Lower lobe of right lung (tissue), 2 donors: Measurements from ENCODE around the gene CSTF2T. TPM values are rescaled to one million over a fixed set of nuclear protein-coding genes. Genes with fewer than 3 reads are reported as not detected.

ENCODE experiments used
- ATAC-seq, 2 donors: fragments of 200-7000 bp; cut with Tn5 transposase; one replicate each; pipeline ENCODE4 v1.9.1; 2020 to 2022; ENCODE audit warnings: mild to moderate bottlenecking in 2 of 2, moderate library complexity in 2 of 2
- DNase-seq: peaks from one replicate; pipeline ENCODE4 v3.0.0-alpha.2; 2020
- H3K27ac ChIP-seq: fragments of 200-600 bp; one replicate; pipeline ENCODE4 v1.8.0; 2022
- H3K27me3 ChIP-seq: fragments of 200-600 bp; one replicate; pipeline ENCODE4 v1.8.0; 2022; ENCODE audit warnings: low read depth
- H3K36me3 ChIP-seq: fragments of 200-600 bp; one replicate; pipeline ENCODE4 v1.8.0; 2022; ENCODE audit warnings: mild to moderate bottlenecking
- H3K4me1 ChIP-seq: fragments of 200-600 bp; one replicate; pipeline ENCODE4 v1.8.0; 2022
- H3K4me3 ChIP-seq: fragments of 200-600 bp; one replicate; pipeline ENCODE4 v1.8.0; 2022; ENCODE audit warnings: mild to moderate bottlenecking
- H3K9me3 ChIP-seq: fragments of 200-600 bp; one replicate; pipeline ENCODE4 v1.8.0; 2022
- CTCF ChIP-seq: fragments of 200-600 bp; IDR thresholded peaks from one replicate; pipeline ENCODE4 v1.8.0; 2022; ENCODE audit warnings: antibody characterized with exemption, mild to moderate bottlenecking
- intact Hi-C: fragments of 100-400 bp; cut with DNase I; formaldehyde crosslinking; loops from one replicate; pipeline ENCODE4 v1.11.0; 2022
- total RNA-seq: library from RNA; stranded (reverse); fragmentation: NEBNext Ultra II Directional; extraction: Animal tissue kit (Norgen Biotek cat#: 25700); gene quantifications from one replicate; pipeline ENCODE4 v1.2.1, GENCODE V29; 2021
- donor health status: DM: no; HTN: yes; CAD: no; lungs with severe emphysema.

Gene CSTF2T
- total RNA-seq, 1 donor from 2014 or later, result 16.4 TPM

DNA sequence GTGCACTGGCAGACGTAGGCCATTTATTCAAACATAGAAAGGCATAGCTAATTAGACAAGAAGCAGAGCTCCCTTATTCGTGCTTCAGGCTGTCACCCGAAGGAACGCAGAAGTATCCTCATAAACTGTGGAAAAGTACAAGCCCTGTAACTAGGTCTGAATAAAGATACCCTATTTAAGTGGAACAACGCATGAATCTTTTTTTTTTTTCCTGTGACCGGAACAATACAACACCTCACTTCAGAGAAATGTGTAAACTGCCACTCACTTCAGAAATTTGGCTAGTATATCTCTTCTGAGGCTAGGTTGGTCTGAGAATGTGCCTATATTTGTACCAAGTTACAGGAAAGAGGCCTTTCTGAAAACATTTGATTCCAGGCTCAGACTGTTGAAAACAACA lies 8.0 kb upstream of the CSTF2T start:
- H3K4me3 ChIP-seq, result no peak overlapping the region
- H3K27me3 ChIP-seq, result no peaks in the 10 kb centered on the region
- ATAC-seq, result no peak
- no peaks in the 10 kb centered on the region for H3K4me1 ChIP-seq
- intact Hi-C loops, result no loop called here
- H3K9me3 ChIP-seq, result no peaks in the 10 kb centered on the region
- no peak overlapping the region for H3K27ac ChIP-seq
- H3K36me3 ChIP-seq, result no peaks in the 10 kb centered on the region
- TF ChIP-seq CTCF, result no peak
- no peak for DNase-seq

DNA sequence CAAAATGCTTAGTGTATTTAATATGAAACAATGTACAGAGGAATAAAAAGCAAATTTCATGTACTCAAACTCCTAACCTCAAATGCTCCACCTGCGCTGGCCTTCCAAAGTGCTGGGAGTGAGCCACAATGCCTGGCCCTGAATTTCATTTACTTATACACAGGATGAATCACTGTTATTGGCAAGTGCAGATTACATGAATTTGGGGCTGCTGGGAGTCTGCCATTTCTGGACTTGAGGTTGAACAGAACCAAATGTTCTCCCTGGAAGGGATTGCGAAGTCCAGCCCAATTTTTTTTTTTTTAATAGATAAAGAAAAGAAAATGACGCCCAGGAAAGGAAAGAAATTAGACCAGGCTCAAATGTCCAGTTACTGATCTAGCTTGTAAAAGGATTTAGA lies 6.8 kb upstream of the CSTF2T start:
- Histone ChIP-seq H3K4me3 (no peak overlapping the region), H3K9me3 (no peaks in the 10 kb centered on the region), H3K36me3 (no peaks in the 10 kb centered on the region), H3K27ac (no peak overlapping the region), H3K27me3 (no peaks in the 10 kb centered on the region), H3K4me1 (no peaks in the 10 kb centered on the region)
- TF ChIP-seq CTCF, result no peak
- intact Hi-C loops, result no loop called here
- peak in 1 of 2 donors; percentile 52 for ATAC-seq
- no peak for DNase-seq

GRCh38 chr10:51705774-51706173 lies 6.4 kb upstream of the CSTF2T start:
- Histone ChIP-seq H3K4me1 (no peaks in the 10 kb centered on the region), H3K9me3 (no peaks in the 10 kb centered on the region), H3K36me3 (no peaks in the 10 kb centered on the region), H3K27me3 (no peaks in the 10 kb centered on the region), H3K4me3 (no peak overlapping the region), H3K27ac (no peak overlapping the region)
- no peak for DNase-seq
- ATAC-seq, result no peak
- intact Hi-C loops, result no loop called here
- TF ChIP-seq CTCF, result no peak

GRCh38 chr10:51700228-51700817 lies 928 bp upstream of the CSTF2T start:
- intact Hi-C loops, result no loop called here
- no peak for DNase-seq

DNA sequence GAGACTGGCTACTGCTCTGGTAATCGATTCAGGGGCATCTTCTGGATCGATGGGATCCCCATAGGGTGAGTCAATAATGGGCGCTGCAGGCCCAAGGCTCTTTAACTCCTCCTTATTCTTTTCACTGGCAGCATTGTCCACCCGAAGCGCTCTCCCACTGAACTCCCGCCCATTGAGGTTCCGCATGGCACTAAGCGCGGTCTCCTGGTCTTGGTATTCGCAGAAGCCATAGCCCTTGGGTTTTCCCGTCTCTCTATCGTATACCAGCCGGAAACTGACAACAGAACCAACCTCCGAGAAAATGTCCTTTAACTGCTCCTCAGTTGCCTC lies 285 bp downstream of the CSTF2T start:
- ATAC-seq, result peak; percentile 37 to 52
- Histone ChIP-seq H3K27ac (peak overlapping the region; percentile 97), H3K9me3 (no peaks in the 10 kb centered on the region), H3K27me3 (no peaks in the 10 kb centered on the region), H3K4me3 (peak overlapping the region; percentile 81), H3K4me1 (peaks cover 49% of the 10 kb centered on the region), H3K36me3 (no peaks in the 10 kb centered on the region)
- TF ChIP-seq CTCF, result no peak
- no peak for DNase-seq
- intact Hi-C loops, result no loop called here

More at GRCh38 chr10:51700228-51700817, 928 bp upstream of the CSTF2T start:
- no peak for TF ChIP-seq CTCF
- Histone ChIP-seq H3K4me3 (peak overlapping the region; percentile 81), H3K9me3 (no peaks in the 10 kb centered on the region), H3K27ac (peak overlapping the region; percentile 97), H3K27me3 (no peaks in the 10 kb centered on the region), H3K36me3 (no peaks in the 10 kb centered on the region), H3K4me1 (peaks cover 37% of the 10 kb centered on the region)
- peak; percentile 14 to 80 for ATAC-seq
